ENCODE data around the gene AATF. TPM values are rescaled to one million over a fixed set of nuclear protein-coding genes. Genes with fewer than 3 reads are reported as not detected.

The AATF gene
- polyA plus RNA-seq, 3 donors, result 24.3 to 57.9 (median 41.1) TPM

GRCh38 chr17:36992701-36993100, 43.9 kb downstream of the AATF start:
- Histone ChIP-seq H3K4me3 (replicated peaks in 1 of 3; ENCODE audit: low read depth in 2 of 3, low read length in 3 of 3) (no peak overlapping the region), H4K20me1 (ENCODE audit: insufficient read depth, low read length) (peaks cover 10% of the 10 kb centered on the region), H3K27me3 (ENCODE audit: control insufficient read depth in 2 of 2, insufficient read depth in 2 of 2, low read length in 2 of 2) (no peaks in the 10 kb centered on the region), H2AFZ (ENCODE audit: insufficient read depth, low read depth, low read length, poor library complexity, severe bottlenecking) (no peak overlapping the region), H3K9ac (ENCODE audit: insufficient read depth, low read length, poor library complexity, severe bottlenecking) (no peak overlapping the region), H3K9me3 (replicated peaks in 1 of 2; ENCODE audit: control insufficient read depth in 1 of 2, insufficient read depth in 1 of 2, low read length in 2 of 2) (no peaks in the 10 kb centered on the region), H3K27ac (ENCODE audit: low read depth in 1 of 2, low read length in 2 of 2) (no peak overlapping the region), H3K36me3 (replicated peaks in 1 of 2; ENCODE audit: control insufficient read depth in 1 of 2, insufficient read depth in 2 of 2, low read length in 2 of 2) (peaks cover 91 to 100% of the 10 kb centered on the region in 2 donors), H3K4me2 (replicated peaks; ENCODE audit: extremely low read depth, low read length, poor library complexity, severe bottlenecking) (no peak overlapping the region), H3K79me2 (ENCODE audit: insufficient read depth, low read length) (no peaks in the 10 kb centered on the region), H3K4me1 (ENCODE audit: control insufficient read depth in 1 of 2, insufficient read depth in 2 of 2, low read length in 2 of 2) (no peaks in the 10 kb centered on the region)
- H3K9me3 Mint-ChIP-seq, result peaks cover 0 to 3% (median 0%) of the 10 kb centered on the region in 7 donors
- H3K27me3 Mint-ChIP-seq (ENCODE audit: low read depth in 3 of 3), result peaks cover 0 to 2% (median 0%) of the 10 kb centered on the region in 3 donors
- intact Hi-C loops (cut with micrococcal nuclease), result no loop called here
- DNase-seq, result no peak
- H3K4me1 Mint-ChIP-seq, result no peaks in the 10 kb centered on the region
- peaks cover 76 to 89% of the 10 kb centered on the region in 2 donors for H3K36me3 Mint-ChIP-seq
- WGBS (ENCODE audit: insufficient coverage), result 86% methylated on average over 1 of the region's 2 CpGs
- no peak overlapping the region for H3K27ac Mint-ChIP-seq
- no peak overlapping the region for H3K4me3 Mint-ChIP-seq
- no peak for TF ChIP-seq CTCF (IDR thresholded peaks at IDR 0.05)

- H3K4me2 ChIP-seq (replicated peaks; ENCODE audit: extremely low read depth, low read length, poor library complexity, severe bottlenecking), result no peak overlapping the region
- no peak overlapping the region for H3K4me3 ChIP-seq (replicated peaks in 1 of 3; ENCODE audit: low read depth in 2 of 3, low read length in 3 of 3)
- intact Hi-C loops (cut with micrococcal nuclease), result no loop called here
- peaks cover 10% of the 10 kb centered on the region for H4K20me1 ChIP-seq (ENCODE audit: insufficient read depth, low read length)
- no peaks in the 10 kb centered on the region for H3K79me2 ChIP-seq (ENCODE audit: insufficient read depth, low read length)
- no peaks in the 10 kb centered on the region for H3K9me3 ChIP-seq (replicated peaks in 1 of 2; ENCODE audit: control insufficient read depth in 1 of 2, insufficient read depth in 1 of 2, low read length in 2 of 2)
- H3K27ac Mint-ChIP-seq, result no peak overlapping the region
- H3K9ac ChIP-seq (ENCODE audit: insufficient read depth, low read length, poor library complexity, severe bottlenecking), result no peak overlapping the region
- no peaks in the 10 kb centered on the region for H3K27me3 ChIP-seq (ENCODE audit: control insufficient read depth in 2 of 2, insufficient read depth in 2 of 2, low read length in 2 of 2)
- peaks cover 0 to 2% (median 0%) of the 10 kb centered on the region in 3 donors for H3K27me3 Mint-ChIP-seq (ENCODE audit: low read depth in 3 of 3)
- H3K36me3 Mint-ChIP-seq, result peaks cover 79 to 88% of the 10 kb centered on the region in 2 donors
- no peaks in the 10 kb centered on the region for H3K4me1 Mint-ChIP-seq
- no peak for DNase-seq
- H3K9me3 Mint-ChIP-seq, result peaks cover 0 to 3% (median 0%) of the 10 kb centered on the region in 7 donors
- no peaks in the 10 kb centered on the region for H3K4me1 ChIP-seq (ENCODE audit: control insufficient read depth in 1 of 2, insufficient read depth in 2 of 2, low read length in 2 of 2)
- no peak overlapping the region for H3K4me3 Mint-ChIP-seq
- no peak overlapping the region for H2AFZ ChIP-seq (ENCODE audit: insufficient read depth, low read depth, low read length, poor library complexity, severe bottlenecking)
- H3K36me3 ChIP-seq (replicated peaks in 1 of 2; ENCODE audit: control insufficient read depth in 1 of 2, insufficient read depth in 2 of 2, low read length in 2 of 2), result peaks cover 91 to 100% of the 10 kb centered on the region in 2 donors
- no peak for TF ChIP-seq CTCF (IDR thresholded peaks at IDR 0.05)
- H3K27ac ChIP-seq (ENCODE audit: low read depth in 1 of 2, low read length in 2 of 2), result no peak overlapping the region
Observed at GRCh38 chr17:36993227-36993626, 44.5 kb downstream of the AATF start.
